HG02852 (cell line): Measurements from ENCODE around the gene SHCBP1L.

ENCODE experiments used
- ATAC-seq: cut with Tn5 transposase; IDR thresholded peaks from one replicate; pipeline ENCODE4 v1.9.1; 2021; ENCODE audit warnings: mild to moderate bottlenecking, moderate library complexity; ENCODE audit not compliant: unreplicated experiment

The SHCBP1L gene

GRCh38 chr1:182952677-182953444 is at the start of gene SHCBP1L:
Gene SHCBP1L, minus strand, starts transcription at chr1:182953166. Its CDS starts 33 bp downstream, at chr1:182953133.
- ATAC-seq, result no peak

- ATAC-seq, result no peak
These were observed 49.3 kb upstream of the SHCBP1L start for GRCh38 chr1:183002267-183002666.

- ATAC-seq, result no peak
These were observed 47.4 kb upstream of the SHCBP1L start for GRCh38 chr1:183000167-183000962.

DNA sequence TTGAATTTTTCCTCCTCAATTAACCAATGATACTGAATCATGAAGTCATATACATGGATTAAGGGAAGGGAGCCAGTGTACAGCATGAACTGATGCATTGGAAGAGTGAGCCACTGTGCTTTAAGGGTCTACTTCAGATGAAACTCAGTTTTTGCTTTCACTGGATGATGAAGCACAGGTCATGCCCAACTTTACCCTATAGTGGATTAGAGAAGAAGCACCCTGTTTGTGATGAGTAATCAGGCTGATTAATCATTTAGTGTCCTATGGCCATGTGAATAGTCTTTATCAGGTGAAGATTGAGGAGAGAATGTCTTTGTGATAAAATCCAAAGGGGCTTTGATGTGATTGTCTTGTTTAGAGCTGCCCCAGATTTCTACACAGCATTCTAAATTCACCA is 45.5 kb upstream of the SHCBP1L start:
- ATAC-seq, result no peak

DNA sequence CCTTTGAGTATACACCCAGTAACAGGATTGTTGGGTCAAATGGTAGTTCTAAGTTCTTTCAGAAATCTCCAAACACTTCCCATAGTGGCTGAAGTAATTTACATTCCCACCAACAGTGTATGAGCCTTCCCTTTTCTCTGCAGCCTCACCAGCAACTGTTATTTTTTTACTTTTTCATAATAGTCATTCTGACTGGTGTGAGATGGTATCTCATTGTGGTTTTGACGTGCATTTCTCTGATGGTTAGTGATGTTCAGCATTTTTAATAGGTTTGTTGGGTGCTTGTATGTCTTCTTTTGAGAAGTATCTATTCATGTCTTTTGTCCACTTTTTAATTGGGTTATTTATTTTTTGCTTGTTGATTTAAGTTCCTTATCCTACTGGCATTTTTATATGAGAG is 43.9 kb upstream of the SHCBP1L start:
- no peak for ATAC-seq

GRCh38 chr1:182995894-182996293 is 42.9 kb upstream of the SHCBP1L start:
- no peak for ATAC-seq

- ATAC-seq, result no peak
These were observed 40.8 kb upstream of the SHCBP1L start for GRCh38 chr1:182993746-182994145.

DNA sequence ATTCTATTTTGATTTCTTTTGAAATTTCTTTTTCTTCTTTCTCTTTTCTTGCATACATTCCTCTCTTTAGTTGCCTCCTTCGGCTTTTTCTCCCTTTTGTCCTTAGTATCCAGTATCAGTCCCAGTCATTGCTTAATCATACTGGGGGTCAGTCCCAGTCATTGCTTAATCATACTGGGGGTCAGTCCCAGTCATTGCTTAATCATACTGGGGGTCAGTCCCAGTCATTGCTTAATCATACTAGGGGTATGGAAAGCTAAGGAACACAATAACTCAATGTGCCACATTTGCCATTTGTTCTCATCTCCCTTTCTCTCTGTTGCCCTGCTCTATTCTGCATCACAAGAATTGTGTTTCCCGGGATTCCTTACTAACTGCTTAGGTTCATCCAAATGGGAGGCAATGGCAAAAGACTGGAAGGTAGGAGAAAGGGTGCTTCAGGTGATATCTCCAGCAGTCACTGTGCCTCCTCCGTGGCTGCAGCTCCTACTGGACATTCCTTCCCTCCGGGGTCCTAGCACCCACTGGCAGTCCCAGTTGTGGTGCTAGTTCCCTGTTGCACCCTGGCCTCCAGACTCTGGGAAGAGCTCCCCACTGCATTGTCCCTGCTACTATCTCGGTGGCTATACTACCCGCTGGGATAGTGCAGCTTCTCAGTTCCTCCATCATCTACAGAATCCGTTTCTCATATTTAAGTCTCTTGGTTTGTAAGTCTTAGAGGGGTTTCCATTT is 37.6 kb upstream of the SHCBP1L start:
- no peak for ATAC-seq

- no peak for ATAC-seq
These were observed 32.9 kb upstream of the SHCBP1L start for GRCh38 chr1:182985876-182986275.

GRCh38 chr1:182984621-182985020 is 31.7 kb upstream of the SHCBP1L start:
- no peak for ATAC-seq

GRCh38 chr1:182984138-182984537 is 31.2 kb upstream of the SHCBP1L start:
- ATAC-seq, result no peak

GRCh38 chr1:182978151-182978853 is 25.3 kb upstream of the SHCBP1L start:
- ATAC-seq, result no peak

- ATAC-seq, result no peak
These were observed 24.5 kb upstream of the SHCBP1L start for GRCh38 chr1:182977480-182977879.

DNA sequence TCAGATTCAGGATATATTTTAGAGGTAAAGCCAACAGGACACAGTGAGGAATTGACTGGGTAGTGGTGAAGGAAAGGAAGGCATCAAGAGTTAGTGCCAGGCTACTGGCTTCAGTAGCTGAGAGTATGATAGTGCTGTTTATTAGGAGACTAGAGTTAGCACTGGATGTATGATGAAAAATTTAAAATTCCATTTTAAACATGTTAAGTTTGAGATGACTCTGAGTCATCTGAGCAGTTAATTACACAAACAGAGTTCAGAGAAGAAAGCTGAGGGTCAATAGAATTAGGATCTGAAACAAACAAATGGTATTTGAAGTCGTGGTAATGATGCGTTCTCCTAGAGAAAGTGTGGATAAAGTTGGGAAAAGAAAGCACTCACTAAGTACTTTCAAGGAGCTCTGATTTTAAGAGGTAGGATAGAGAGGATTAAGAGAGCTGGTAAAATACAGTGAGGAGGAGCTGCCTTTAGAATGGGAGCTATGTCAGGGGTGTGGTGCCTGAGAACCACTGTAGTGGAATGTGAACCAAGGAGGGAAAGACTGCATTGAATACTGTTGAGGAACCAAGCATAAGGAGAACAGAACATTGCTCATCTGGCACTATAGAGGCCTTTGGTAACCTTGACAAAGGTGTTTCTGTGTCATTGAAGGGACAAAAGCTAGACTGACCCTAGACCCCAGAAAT is 21.7 kb upstream of the SHCBP1L start:
- no peak for ATAC-seq

- no peak for ATAC-seq
These were observed 19.9 kb upstream of the SHCBP1L start for GRCh38 chr1:182972829-182973228.

DNA sequence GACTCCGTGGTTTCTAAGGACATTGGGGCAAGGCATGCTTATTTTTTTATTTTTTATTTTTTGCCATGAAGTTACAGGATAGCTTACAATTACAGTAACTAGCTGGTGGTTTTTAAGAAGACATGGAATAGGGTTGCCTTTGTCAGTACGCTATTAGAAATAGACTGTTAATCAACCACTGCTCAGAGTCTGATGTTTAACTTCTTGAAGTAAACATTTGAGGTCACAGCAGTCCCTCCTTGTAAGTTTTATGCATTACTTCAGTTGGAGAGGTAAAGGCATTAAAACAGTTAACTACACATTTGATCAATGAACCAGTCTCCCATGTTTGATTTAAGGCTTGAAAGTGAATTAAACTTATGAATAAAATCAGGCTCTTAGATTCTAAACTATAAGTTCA is 19.3 kb upstream of the SHCBP1L start:
- ATAC-seq, result no peak

GRCh38 chr1:182971219-182971618 is 18.3 kb upstream of the SHCBP1L start:
- ATAC-seq, result no peak

DNA sequence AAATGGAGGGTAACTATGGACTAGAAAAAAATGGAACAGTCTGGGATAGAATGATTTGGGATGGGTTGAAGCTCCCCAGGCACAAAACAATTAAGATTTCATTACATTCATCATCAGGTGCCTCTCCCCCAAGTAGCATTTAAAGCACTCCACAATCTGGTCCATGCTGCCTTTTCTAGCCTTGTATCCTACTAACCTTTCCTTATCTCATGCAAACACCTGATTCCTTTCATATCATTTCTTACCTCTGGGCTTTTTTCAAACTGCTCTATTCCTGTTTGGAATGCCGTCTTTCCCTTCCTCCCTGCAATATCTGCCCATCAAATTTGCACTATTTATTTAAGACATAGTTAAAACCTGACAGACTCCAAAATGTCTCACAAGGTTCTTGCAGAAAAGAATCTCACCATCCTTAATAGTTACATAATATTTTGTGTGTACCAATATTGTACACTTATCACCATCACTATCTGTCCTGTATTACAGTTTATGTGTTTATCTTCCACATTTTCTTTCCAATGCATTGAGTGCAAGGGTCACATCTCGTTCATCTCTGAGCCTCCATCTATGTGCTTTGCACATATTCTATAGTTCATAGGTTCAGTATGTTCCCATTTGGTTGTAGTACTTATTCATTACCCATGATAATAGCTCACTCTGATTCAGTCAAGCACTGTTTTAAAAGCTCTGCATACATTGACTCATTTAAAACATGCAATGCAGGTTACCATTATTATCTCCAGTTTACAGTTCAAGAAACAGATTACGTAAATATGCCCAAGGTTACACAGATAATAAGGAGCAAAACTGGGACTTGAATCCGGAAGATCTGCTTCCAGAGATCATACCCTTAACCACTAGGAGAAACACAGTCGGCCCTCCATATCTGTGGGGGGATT is 16.1 kb upstream of the SHCBP1L start:
- no peak for ATAC-seq

DNA sequence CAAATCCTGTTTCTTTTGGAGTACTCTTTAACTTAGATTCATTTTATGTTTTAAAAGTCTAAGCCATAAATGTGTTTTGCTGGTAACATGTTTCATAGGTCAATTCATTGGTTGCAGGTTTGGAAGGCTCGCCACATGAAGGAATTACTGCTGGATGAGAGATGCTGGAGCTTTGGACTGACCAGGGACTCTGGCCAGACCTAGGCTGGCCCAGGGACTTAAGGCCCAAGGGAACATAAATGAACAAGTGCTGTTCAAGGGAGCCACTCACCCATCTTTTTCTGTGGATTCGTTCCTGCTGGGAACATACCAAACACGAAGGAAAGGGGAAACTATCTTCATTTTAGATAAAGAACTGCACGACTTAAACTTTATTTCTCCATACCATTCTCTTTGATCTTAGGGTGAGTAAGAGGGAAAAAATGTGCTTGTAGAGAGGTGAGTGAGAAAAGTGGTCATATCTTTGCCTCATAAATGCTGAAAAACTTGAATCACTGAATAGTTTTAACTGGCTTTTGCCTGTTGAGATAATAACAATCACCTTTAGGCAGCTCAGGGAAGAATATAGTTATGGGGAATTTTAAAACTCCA is 15.3 kb upstream of the SHCBP1L start:
- ATAC-seq, result no peak
